IMR-90 (cell line): ENCODE results near the gene PLCH2. TPM values are rescaled to one million over a fixed set of nuclear protein-coding genes. Genes with fewer than 3 reads are reported as not detected.

Experiments
- ATAC-seq: fragments of 200-7000 bp; cut with Tn5 transposase; 2 replicates; pipeline ENCODE4 v1.9.1; 2020; ENCODE audit warnings: low read depth, mild to moderate bottlenecking, moderate library complexity
- BruUV-seq: library from RNA; stranded (reverse); fragments of 400-500 nt; replicated peaks from 2 replicates; lab custom pipeline; 2021; lab: Mats Ljungman, UMichigan
- CTCF ChIA-PET: fragments of 300-600 bp; formaldehyde crosslinking; extraction: SDS; loops from one replicate; lab custom pipeline; 2021; ENCODE audit warnings: antibody characterized with exemption; lab: Yijun Ruan, JAX
- POLR2A ChIA-PET: fragments of 300-600 bp; sonication (Branson Sonifier 250); formaldehyde crosslinking; loops from one replicate; lab custom pipeline; 2022; ENCODE audit warnings: antibody characterized with exemption; ENCODE audit not compliant: unreplicated experiment; lab: Charles Lee
- DNase-seq: peaks from one replicate; pipeline ENCODE4 v3.0.0; 2013
- H2AFZ ChIP-seq: replicated peaks from 2 replicates; pipeline ENCODE3; 2013; ENCODE audit warnings: low read length, mild to moderate bottlenecking; ENCODE audit not compliant: poor library complexity
- H2AK5ac ChIP-seq: 2 replicates; pipeline ENCODE4 v1.6.1; 2013; ENCODE audit warnings: low read depth, low read length, inconsistent platforms
- H2AK9ac ChIP-seq: replicated peaks from 2 replicates; pipeline ENCODE3; 2013; ENCODE audit warnings: mild to moderate bottlenecking, low read depth, low read length, moderate library complexity; ENCODE audit not compliant: poor library complexity
- H2BK120ac ChIP-seq: 2 replicates; pipeline ENCODE4 v1.6.1; 2013; ENCODE audit warnings: low read depth, low read length, inconsistent platforms
- H2BK15ac ChIP-seq: 3 replicates; pipeline ENCODE4 v1.6.1; 2013; ENCODE audit warnings: low read depth, low read length, inconsistent platforms
- H2BK20ac ChIP-seq: 2 replicates; pipeline ENCODE4 v1.6.1; 2013; ENCODE audit warnings: low read depth, mild to moderate bottlenecking, inconsistent platforms, low read length, moderate library complexity
- H2BK5ac ChIP-seq: 2 replicates; pipeline ENCODE4 v1.6.1; 2013; ENCODE audit warnings: mild to moderate bottlenecking, low read depth, low read length, inconsistent platforms; ENCODE audit not compliant: poor library complexity, severe bottlenecking
- H3K14ac ChIP-seq: replicated peaks from 2 replicates; pipeline ENCODE4 v1.6.1; 2013; ENCODE audit warnings: low read depth, low read length, inconsistent platforms
- H3K18ac ChIP-seq: 2 replicates; pipeline ENCODE4 v1.6.1; 2013; ENCODE audit warnings: low read depth, low read length, control low read depth
- H3K23ac ChIP-seq: 2 replicates; pipeline ENCODE4 v1.6.1; 2013; ENCODE audit warnings: low read depth, low read length, inconsistent platforms
- H3K27ac ChIP-seq: 2 replicates; pipeline ENCODE4 v1.5.1; 2013; ENCODE audit warnings: mild to moderate bottlenecking, control low read depth, low read length; ENCODE audit not compliant: insufficient read depth
- H3K27me3 ChIP-seq: 2 replicates; pipeline ENCODE4 v1.6.1; 2013; ENCODE audit warnings: low read length; ENCODE audit not compliant: control insufficient read depth, insufficient read depth
- H3K36me3 ChIP-seq: 2 replicates; pipeline ENCODE4 v1.6.1; 2013; ENCODE audit warnings: low read length, mixed read lengths; ENCODE audit not compliant: control insufficient read depth, insufficient read depth
- H3K4ac ChIP-seq: 2 replicates; pipeline ENCODE4 v1.6.1; 2013; ENCODE audit warnings: low read depth, low read length, inconsistent platforms
- H3K4me1 ChIP-seq: 2 replicates; pipeline ENCODE4 v1.6.1; 2013; ENCODE audit warnings: low read length, mixed read lengths; ENCODE audit not compliant: control insufficient read depth, insufficient read depth
- H3K4me2 ChIP-seq: 2 replicates; pipeline ENCODE4 v1.6.1; 2013; ENCODE audit warnings: low read depth, mild to moderate bottlenecking, control low read depth, low read length, moderate library complexity
- H3K4me3 ChIP-seq: 2 replicates; pipeline ENCODE4 v1.5.1; 2013; ENCODE audit warnings: low read depth, mild to moderate bottlenecking, control low read depth, low read length, moderate library complexity; ENCODE audit not compliant: insufficient read depth
- H3K56ac ChIP-seq: 2 replicates; pipeline ENCODE4 v1.6.1; 2013; ENCODE audit warnings: low read length, inconsistent platforms; ENCODE audit not compliant: insufficient read depth; ENCODE audit errors: extremely low read depth
- H3K79me1 ChIP-seq, 2 experiments: 2 replicates each; pipeline ENCODE4 v1.6.1; 2013; ENCODE audit warnings: low read length in 2 of 2, inconsistent platforms in 1 of 2, low read depth in 1 of 2
- H3K9ac ChIP-seq: 2 replicates; pipeline ENCODE4 v1.6.1; 2013; ENCODE audit warnings: low read depth, low read length, control low read depth
- H3K9me1 ChIP-seq: 2 replicates; pipeline ENCODE4 v1.6.1; 2013; ENCODE audit warnings: low read length, inconsistent platforms; ENCODE audit not compliant: insufficient read depth
- H3K9me3 ChIP-seq: 2 replicates; pipeline ENCODE4 v1.6.1; 2013; ENCODE audit warnings: low read length; ENCODE audit not compliant: control insufficient read depth, insufficient read depth
- H4K20me1 ChIP-seq: 2 replicates; pipeline ENCODE4 v1.6.1; 2013; ENCODE audit warnings: low read length, inconsistent platforms; ENCODE audit not compliant: insufficient read depth
- H4K5ac ChIP-seq: 2 replicates; pipeline ENCODE4 v1.6.1; 2013; ENCODE audit warnings: mild to moderate bottlenecking, low read depth, low read length, control low read depth
- H4K8ac ChIP-seq, 2 experiments: 2 replicates each; pipeline ENCODE4 v1.6.1; 2013; ENCODE audit warnings: low read depth in 2 of 2, low read length in 2 of 2, control low read depth in 1 of 2, inconsistent platforms in 1 of 2
- H4K91ac ChIP-seq: 2 replicates; pipeline ENCODE4 v1.6.1; 2013; ENCODE audit warnings: low read depth, low read length, inconsistent platforms; ENCODE audit not compliant: insufficient read depth
- MAFK ChIP-seq: IDR thresholded peaks from 2 replicates; pipeline ENCODE4 v1.6.1; 2012; ENCODE audit warnings: low read depth, low read length, improper control_type of control experiment
- MAZ ChIP-seq: IDR thresholded peaks from 2 replicates; pipeline ENCODE4 v1.6.1; 2012; ENCODE audit warnings: low read depth, mild to moderate bottlenecking, low read length, improper control_type of control experiment, moderate library complexity, borderline replicate concordance
- WGBS, 2 experiments: methylation state at CpG; one replicate each; pipeline versions ENCODE4 v1.1.5 to v1.1.7; 2013; ENCODE audit warnings: missing lambda C conversion rate in 2 of 2; ENCODE audit not compliant: insufficient read length in 1 of 2; ENCODE audit errors: extremely low coverage in 2 of 2; 5-methylcytosine and 5-hydroxymethylcytosine counted together
- dilution Hi-C: fragments of 300-500 bp; cut with HindIII; formaldehyde crosslinking; loops from one replicate; pipeline ENCODE4 v1.14.3; 2018; ENCODE audit warnings: low sequenced_read_pairs; ENCODE audit not compliant: unreplicated experiment
- in situ Hi-C: fragments of 300-500 bp; cut with MboI; formaldehyde crosslinking; loops from 3 replicates; pipeline ENCODE4 v1.14.3; 2019; ENCODE audit warnings: low sequenced_read_pairs, inconsistent platforms, mixed read lengths
- intact Hi-C: fragments of 100-400 bp; cut with micrococcal nuclease; formaldehyde crosslinking; loops from 2 replicates; pipeline ENCODE4 v1.10.0; 2022
- polyA plus RNA-seq, 3 experiments: library from polyadenylated mRNA; depleted of rRNA; stranded (reverse); fragments of >200 nt; gene quantifications; 2 replicates each; pipeline ENCODE4 v1.2.3, GENCODE V29; 2012; ENCODE audit warnings: low replicate concordance in 1 of 3
- total RNA-seq: library from RNA; depleted of rRNA; stranded (reverse); fragments of >200 nt; gene quantifications from 2 replicates; pipeline ENCODE4 v1.2.3, GENCODE V29; 2012

The PLCH2 gene
- total and polyA plus RNA-seq, 2 of the 4 experiments (the other 2 are of a cell fraction): 0.18 to 1.9 TPM

DNA sequence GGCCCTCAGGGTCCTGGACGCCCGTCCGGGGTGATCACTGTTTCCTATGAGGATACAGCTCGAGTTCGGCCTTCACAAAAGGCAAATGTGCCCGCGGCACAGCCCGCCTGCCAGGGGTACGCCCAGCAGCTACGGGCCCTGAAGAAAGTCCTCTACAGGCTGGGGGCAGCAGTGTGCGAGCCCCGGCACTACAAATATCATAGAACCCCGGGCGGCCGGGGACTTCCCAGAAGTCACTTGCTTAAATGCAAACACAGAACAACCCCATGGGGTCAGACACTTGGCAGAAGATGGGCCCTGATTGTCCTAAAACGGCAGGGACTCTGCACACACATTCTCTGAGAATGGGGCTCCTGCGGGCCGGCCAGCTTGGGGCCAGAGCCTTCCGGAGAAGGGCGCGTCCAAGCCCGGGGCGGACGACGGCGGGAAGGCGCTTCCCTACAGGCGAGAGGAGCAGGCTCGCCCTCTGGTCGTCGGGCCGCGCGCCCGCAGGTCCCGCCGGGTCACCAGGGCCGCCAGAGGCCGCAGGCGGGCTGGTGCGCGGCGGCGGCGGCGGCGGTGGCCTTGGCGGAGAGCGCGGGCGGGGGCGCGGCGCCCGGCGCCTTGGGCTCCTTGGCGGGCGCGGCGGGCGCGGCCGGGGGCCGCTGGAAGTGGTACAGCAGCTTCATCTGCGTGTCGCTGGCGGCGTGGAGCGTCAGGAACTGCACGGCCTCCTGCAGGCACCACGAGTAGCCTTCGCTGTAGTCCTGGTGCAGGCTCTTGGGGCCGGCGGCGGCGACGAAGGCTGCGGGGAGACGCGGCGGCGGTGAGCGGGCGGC, 53.1 kb downstream of the PLCH2 start:
- ChIA-PET POLR2A (no interaction called here), CTCF (no interaction called here)
- no peaks in the 10 kb centered on the region for H3K36me3 ChIP-seq
- H3K14ac ChIP-seq: no peak overlapping the region
- H3K27ac ChIP-seq: no peak overlapping the region
- H3K4me1 ChIP-seq: peaks cover 15% of the 10 kb centered on the region
- H2AK5ac ChIP-seq: no peak overlapping the region
- H3K18ac ChIP-seq: no peak overlapping the region
- no peak overlapping the region for H3K23ac ChIP-seq
- H2BK120ac ChIP-seq: no peak overlapping the region
- H4K91ac ChIP-seq: no peak overlapping the region
- H3K4me2 ChIP-seq: no peak overlapping the region
- in situ Hi-C loops: loop anchor here (25.0 kb wide), 1 partner anchor 342 kb away; the partner anchor contains the start of gene FAAP20
- H3K4me3 ChIP-seq: no peak overlapping the region
- no peak overlapping the region for H4K5ac ChIP-seq
- H2AFZ ChIP-seq: peak overlapping the region; percentile 75
- peaks cover 1% of the 10 kb centered on the region; the same call in 1 of the 2 replicates for H3K9me1 ChIP-seq
- no peak overlapping the region for H3K4ac ChIP-seq
- peaks cover 19% of the 10 kb centered on the region for H4K20me1 ChIP-seq
- H3K56ac ChIP-seq: no peak overlapping the region
- ATAC-seq (no peak), DNase-seq (no peak)
- no peak overlapping the region for H3K9ac ChIP-seq
- dilution Hi-C loops: no loop called here
- peaks cover 0 to 16% of the 10 kb centered on the region in 2 experiments; a peak in 2 of 4 replicates for H3K79me1 ChIP-seq
- H2BK15ac ChIP-seq: no peak overlapping the region
- peaks cover 23% of the 10 kb centered on the region; the same call in 1 of the 2 replicates for H3K27me3 ChIP-seq
- 16% methylated on average over 45 of the region's 84 CpGs; no CpG with 5 or more reads in 1 of the 2 experiments for WGBS, 2 experiments
- H3K9me3 ChIP-seq: no peaks in the 10 kb centered on the region
- no peak overlapping the region for H2BK20ac ChIP-seq
- no peak overlapping the region for H2BK5ac ChIP-seq
- no TSS peak for BruUV-seq
- H4K8ac ChIP-seq: no peak overlapping the region
- no peak overlapping the region for H2AK9ac ChIP-seq
- TF ChIP-seq MAFK (no peak), MAZ (no peak)
- intact Hi-C loops: loop anchor here (5.0 kb wide), 1 partner anchor 117 kb away; the partner anchor contains the start of gene PEX10
